Kidney capillary endothelial cell (primary cell): ENCODE results near the gene SRRM3.
"Not testable (repeated sequence)": the region's sequence is repeated elsewhere in the genome, so short reads cannot be mapped to it uniquely, and the experiment has no call there.

ENCODE experiments used
- DNase-seq: peaks from one replicate; pipeline ENCODE4 v3.0.0-alpha.2; 2018; ENCODE audit warnings: low spot score

The SRRM3 gene

DNA sequence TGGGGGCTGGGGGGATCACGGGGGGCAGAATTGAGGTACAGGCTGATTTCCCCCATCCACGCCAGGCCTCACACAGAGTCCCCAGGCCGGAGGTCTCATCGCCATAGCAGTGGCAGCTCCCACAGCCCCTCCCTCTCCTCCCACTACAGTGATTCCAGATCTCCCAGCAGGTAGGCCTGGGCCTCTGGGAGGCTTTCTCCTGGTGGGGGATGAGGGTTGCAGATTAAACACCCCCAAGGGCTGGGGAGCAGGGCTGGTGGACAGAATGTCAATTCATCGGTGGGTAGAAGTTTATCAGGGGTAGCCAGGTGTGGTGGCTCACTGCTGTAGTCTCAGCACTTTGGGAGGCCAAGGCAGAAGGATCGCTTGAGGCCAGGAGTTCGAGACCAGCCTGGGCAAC is 63.6 kb downstream of the SRRM3 start:
- no peak for DNase-seq

GRCh38 chr7:76267107-76267893 is 65.6 kb downstream of the SRRM3 start:
- no peak for DNase-seq

DNA sequence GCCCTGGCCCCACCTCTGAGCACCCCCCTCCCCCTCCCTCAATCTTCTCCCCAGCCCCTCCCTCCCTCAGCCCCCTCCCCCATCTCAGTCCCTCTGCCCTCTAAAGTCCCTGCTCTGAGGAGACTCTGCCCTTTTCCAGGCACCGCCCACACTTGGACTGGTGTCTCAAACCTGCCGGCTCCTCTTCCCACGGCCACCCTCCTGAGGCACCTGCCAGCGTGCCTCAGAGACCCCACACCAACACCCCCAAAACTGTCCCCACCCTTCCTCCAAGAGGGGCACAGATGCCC is 66.1 kb downstream of the SRRM3 start:
- DNase-seq, result no peak

GRCh38 chr7:76268376-76268775 is 66.7 kb downstream of the SRRM3 start:
- DNase-seq, result no peak

- no peak for DNase-seq
Measured at GRCh38 chr7:76269895-76270294, 68.2 kb downstream of the SRRM3 start.

GRCh38 chr7:76271384-76271783 is 69.7 kb downstream of the SRRM3 start:
- DNase-seq, result not testable (repeated sequence)

GRCh38 chr7:76272142-76272541 is 70.4 kb downstream of the SRRM3 start:
- DNase-seq, result no peak

DNA sequence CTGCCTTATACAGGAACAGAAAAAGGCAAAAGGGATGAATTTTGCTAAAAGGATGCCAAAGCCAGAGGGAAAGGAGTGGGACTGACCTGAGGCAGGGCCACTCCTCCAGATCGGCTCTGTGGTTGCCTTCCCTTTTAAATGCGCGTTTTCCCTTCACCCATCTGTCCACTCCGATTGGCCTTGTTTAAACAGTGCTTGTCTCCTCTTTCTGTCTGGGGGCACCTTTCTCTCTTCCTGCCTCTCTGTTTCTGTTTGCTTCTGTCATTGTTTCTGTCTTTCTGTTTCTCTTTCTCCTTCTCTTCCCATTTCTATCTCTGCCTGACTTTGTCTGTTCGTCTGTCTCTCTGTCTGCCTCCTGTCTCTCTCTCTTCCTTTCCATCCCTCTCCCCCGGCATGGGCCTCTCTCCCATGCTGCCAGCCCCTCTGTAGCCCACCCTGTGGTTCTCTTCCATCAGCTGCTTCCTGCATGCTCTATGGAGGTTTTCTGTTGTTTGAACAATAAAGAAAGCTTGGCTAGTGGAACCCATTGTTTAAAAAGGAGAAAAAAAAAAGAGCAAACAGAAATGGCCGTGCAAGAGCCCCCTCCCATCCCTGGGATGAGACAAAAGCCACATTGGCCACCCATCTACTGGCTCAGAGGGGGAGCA is 71.3 kb downstream of the SRRM3 start:
- no peak for DNase-seq

DNA sequence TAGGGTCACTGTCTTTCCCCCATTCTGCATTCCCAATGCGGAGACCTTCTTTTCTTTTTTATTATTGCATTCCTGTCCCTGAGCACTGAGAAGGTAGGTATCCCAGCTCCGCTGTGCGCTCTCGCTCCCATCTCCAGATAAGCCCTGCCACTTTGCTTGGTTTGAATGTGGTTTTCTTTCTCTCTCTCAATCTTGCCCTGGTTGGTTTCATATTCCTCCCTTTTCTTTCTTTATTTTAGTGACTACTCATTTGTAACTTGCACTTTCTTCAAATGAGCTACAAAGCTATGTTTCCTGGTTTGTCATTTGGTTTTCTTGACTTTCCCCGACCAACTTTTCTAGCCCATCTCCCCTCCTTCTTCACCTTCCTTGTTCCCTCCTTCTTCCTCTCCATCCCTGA is 71.8 kb downstream of the SRRM3 start:
- no peak for DNase-seq

GRCh38 chr7:76278540-76278939 is 76.8 kb downstream of the SRRM3 start:
- no peak for DNase-seq

DNA sequence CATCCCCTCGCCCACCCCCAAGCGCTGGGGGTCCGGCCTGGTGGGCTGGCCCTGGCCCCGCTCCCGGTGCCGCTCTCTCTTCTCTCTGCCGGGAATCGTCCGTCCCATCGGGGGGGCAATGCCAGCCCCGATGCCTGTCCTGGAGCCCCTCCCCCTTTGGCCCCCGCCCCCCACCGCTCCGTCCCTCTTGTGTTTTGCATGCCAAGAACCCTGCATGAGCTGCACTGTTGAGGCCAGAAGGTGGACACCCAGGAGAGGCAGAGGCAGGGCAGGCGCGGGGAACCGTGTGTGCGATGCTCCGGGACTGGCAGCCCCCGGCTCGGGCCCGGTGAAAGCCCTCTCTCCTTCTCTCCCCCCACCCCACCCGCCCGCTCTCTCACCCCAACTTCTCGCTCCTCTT is 78.7 kb downstream of the SRRM3 start:
- no peak for DNase-seq

DNA sequence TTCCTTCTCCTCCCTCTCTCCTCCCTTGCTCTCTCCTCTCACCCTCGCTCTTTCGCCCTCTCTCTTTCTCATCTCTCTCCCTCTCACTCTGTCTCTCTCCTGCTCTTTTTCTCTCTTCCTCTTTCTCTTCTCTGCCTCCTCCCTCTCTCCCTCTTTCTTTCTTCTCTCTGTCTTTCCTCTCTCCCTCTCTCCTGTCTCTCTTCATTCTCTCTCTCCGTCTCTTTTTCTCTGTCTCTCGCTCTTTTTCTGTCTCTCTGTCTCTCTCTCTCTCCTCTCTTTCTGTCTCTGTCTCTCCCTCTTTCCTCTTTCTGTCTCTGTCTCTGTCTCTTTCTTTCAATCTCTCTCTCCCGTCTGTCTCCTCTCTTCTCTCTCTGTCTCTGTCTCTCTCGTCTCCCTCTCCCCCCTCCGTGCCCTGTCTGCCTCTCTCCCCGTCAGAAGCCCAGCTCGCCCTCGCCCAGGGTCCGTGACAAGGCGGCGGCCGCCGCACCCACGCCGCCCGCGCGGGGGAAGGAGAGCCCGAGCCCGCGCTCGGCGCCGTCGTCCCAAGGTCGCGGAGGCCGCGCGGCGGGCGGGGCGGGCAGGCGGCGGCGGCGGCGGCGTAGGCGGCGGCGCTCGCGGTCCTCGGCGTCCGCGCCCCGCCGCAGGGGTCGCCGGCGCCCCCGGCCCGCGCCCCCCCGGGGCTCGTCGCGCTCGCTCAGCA is 79.5 kb downstream of the SRRM3 start:
- no peak for DNase-seq

DNA sequence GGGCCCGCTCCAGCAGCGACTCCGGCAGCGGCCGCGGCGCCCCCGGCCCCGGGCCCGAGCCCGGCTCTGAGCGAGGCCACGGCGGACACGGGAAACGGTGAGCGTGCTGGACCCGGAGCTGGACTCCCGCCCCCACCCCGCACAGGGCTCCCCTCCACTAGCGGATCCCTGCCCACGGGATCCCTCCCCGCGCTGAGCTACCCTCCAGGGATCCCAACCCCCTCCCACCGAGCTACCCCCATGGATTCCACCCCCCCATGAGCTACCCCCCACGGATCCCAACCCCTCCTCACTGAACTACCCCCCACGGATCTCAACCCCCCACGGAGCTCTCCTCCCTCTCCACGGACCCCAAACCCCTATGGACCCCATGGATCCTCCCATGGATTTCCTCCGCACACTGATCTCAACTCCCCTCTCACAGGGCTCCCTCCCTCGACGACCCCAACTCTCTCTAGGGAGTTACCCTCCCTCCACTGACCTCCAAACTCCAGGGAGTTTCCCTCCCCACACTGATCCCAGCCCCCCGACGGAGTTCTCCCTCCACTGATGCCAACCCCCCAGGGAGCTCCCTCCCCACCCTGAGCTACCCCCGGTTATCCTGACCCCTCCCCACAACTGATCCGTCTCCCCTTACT is 80.1 kb downstream of the SRRM3 start:
- no peak for DNase-seq

DNA sequence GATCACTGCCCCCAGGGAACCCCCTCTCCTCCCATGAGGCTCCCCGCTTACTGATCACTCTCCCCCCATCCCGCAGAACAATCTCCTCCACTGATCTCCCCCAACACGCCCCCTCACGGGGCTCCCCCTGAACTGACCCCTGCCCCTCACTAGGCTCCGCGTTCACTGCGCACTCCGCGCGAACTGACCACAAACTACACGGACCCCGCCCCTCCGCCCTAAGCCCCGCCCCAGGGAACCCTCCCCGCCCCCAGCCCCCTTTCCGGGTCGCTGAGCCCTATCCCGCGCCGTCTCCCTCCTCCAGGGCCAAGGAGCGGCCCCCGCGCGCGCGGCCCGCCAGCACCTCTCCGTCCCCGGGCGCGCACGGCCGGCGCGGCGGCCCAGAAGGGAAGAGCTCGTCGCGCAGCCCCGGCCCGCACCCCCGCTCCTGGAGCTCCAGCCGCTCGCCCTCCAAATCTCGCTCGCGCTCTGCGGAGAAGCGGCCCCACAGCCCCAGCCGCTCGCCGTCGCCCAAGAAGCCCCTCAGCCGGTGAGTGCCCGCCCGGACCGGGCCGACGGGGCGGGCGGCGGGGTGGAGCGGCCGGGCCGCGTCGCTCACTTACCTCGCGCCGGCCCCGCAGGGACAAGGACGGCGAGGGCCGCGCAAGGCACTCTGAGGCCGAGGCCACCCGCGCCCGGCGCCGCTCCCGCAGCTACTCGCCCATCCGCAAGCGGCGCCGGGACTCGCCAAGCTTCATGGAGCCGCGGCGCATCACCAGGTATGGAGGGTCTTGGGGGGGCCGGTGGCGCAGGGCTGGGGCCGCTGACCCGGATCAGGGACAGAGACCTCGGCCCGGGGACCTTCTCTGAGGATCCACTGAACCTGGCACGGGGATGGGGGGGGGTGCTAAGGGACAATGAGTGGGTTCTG is 80.9 kb downstream of the SRRM3 start:
- DNase-seq, result no peak

GRCh38 chr7:76283254-76284159 is 81.8 kb downstream of the SRRM3 start:
- no peak for DNase-seq

- no peak for DNase-seq
Measured at GRCh38 chr7:76285604-76286374, 84.1 kb downstream of the SRRM3 start.

DNA sequence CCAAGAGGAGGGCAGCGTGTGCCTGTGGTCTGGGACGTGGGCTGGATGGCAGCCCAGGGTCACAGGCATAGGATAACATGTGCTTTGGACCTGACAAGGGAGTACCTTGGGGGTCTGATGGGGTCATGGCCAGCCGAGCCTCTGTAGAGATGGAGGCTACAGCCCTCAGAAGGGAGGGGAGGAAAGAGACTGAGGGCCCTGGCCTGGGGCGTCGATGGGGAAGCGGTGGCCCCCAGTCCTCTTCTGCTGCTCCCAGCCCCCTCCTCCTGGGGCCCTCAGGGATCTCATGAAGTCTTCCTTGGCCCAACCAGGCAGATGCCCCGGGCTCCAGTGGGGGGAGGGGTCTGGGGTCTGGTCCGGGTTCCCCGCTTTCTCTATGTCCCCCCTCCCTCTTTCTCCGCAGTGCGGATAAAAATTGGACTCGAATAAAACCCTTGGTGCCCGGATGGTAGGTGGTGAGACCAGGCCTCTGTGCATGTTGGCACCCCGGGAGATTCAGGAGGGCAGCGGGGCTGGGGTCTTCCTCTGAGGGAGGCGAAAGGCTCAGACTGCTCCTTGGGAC is 85.2 kb downstream of the SRRM3 start:
- DNase-seq, result no peak

DNA sequence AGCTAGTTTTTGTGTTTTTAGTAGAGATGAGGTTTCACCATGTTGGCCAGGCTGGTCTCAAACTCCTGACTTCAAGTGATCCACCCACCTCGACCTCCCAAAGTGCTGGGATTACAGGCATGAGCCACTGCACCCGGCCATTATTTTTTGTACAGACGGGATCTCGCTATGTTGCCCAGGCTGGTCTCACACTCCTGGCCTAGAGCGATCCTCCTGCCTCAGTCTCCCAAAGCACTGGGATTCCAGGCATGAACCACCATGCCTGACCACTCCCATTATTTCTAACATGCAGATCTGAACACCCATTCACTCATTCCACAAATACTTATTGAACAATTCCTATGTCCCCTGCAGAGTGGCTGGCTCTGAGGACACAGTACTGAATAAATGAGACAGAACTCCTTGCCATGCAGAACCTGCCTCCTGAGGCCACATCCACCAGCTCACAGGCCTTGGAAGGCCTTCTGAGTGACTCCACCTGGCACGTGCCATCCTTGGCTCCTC is 89.2 kb downstream of the SRRM3 start:
- not testable (repeated sequence) for DNase-seq
